ENCODE results near the gene BICD1.

BICD1 gene

GRCh38 chr12:32322354-32322753, 215.7 kb downstream of the BICD1 start:
- no peak for TF ChIP-seq EZH2phosphoT487 (IDR thresholded peaks at IDR 0.05; ENCODE audit: borderline replicate concordance, low read length)
- TF ChIP-seq, protein P1, sequence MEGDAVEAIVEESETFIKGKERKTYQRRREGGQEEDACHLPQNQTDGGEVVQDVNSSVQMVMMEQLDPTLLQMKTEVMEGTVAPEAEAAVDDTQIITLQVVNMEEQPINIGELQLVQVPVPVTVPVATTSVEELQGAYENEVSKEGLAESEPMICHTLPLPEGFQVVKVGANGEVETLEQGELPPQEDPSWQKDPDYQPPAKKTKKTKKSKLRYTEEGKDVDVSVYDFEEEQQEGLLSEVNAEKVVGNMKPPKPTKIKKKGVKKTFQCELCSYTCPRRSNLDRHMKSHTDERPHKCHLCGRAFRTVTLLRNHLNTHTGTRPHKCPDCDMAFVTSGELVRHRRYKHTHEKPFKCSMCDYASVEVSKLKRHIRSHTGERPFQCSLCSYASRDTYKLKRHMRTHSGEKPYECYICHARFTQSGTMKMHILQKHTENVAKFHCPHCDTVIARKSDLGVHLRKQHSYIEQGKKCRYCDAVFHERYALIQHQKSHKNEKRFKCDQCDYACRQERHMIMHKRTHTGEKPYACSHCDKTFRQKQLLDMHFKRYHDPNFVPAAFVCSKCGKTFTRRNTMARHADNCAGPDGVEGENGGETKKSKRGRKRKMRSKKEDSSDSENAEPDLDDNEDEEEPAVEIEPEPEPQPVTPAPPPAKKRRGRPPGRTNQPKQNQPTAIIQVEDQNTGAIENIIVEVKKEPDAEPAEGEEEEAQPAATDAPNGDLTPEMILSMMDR (IDR thresholded peaks at IDR 0.05; ENCODE audit: low read depth, low read length, poor library complexity, severe bottlenecking), result no peak
- Histone ChIP-seq H3K4me1 (ENCODE audit: control insufficient read depth, low read length) (no peaks in the 10 kb centered on the region), H3K9me3 (ENCODE audit: control insufficient read depth, insufficient read depth, low read length) (no peaks in the 10 kb centered on the region), H3K27ac (ENCODE audit: low read depth, low read length) (no peak overlapping the region), H3F3A (ENCODE audit: control insufficient read depth, insufficient read depth) (no peaks in the 10 kb centered on the region; the same call in 1 of the 2 replicates), H4K20me1 (ENCODE audit: control insufficient read depth, insufficient read depth, low read depth, low read length) (no peaks in the 10 kb centered on the region), H3K4me3 (ENCODE audit: low read length) (no peak overlapping the region), H3K79me2 (ENCODE audit: control insufficient read depth, low read length) (peaks cover 3% of the 10 kb centered on the region; the same call in 1 of the 2 replicates), H3K27me3 (ENCODE audit: control insufficient read depth, low read length) (no peaks in the 10 kb centered on the region), H3K36me3 (ENCODE audit: control insufficient read depth, low read length) (peaks cover 2% of the 10 kb centered on the region), H3K4me2 (ENCODE audit: low read length) (no peak overlapping the region), H3K9me2 (replicated peaks; ENCODE audit: control insufficient read depth, low read length) (no peaks in the 10 kb centered on the region)

DNA sequence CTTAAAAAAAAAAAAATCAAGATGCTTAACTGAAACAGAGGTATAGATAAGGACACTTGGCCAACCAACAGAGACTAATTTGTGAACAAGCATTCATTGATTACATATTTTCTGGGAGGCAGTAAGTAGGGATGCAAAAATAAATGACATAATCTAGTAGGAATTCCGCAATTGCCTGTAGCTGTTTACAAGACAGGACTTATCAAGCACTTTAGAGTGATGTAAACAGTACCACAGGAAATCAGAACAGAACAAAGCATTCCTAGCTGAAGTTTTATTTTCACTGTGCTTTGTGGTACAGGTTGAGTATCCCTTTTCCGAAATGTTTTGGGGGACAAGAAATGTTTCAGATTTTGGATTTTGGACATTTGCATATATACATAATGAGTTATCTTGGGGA, 224.5 kb downstream of the BICD1 start:
- Histone ChIP-seq H3K9me2 (replicated peaks; ENCODE audit: control insufficient read depth, low read length) (no peaks in the 10 kb centered on the region), H3K79me2 (ENCODE audit: control insufficient read depth, low read length) (no peaks in the 10 kb centered on the region), H3K4me3 (ENCODE audit: low read length) (no peak overlapping the region), H3K27me3 (ENCODE audit: control insufficient read depth, low read length) (no peaks in the 10 kb centered on the region), H3F3A (ENCODE audit: control insufficient read depth, insufficient read depth) (peaks cover 5% of the 10 kb centered on the region; the same call in 1 of the 2 replicates), H3K9me3 (ENCODE audit: control insufficient read depth, insufficient read depth, low read length) (no peaks in the 10 kb centered on the region), H3K4me2 (ENCODE audit: low read length) (no peak overlapping the region), H4K20me1 (ENCODE audit: control insufficient read depth, insufficient read depth, low read depth, low read length) (no peaks in the 10 kb centered on the region), H3K4me1 (ENCODE audit: control insufficient read depth, low read length) (no peaks in the 10 kb centered on the region), H3K27ac (ENCODE audit: low read depth, low read length) (no peak overlapping the region), H3K36me3 (ENCODE audit: control insufficient read depth, low read length) (peaks cover 46% of the 10 kb centered on the region)
- TF ChIP-seq, protein P1 (IDR thresholded peaks at IDR 0.05; ENCODE audit: low read depth, low read length, poor library complexity, severe bottlenecking), result no peak

DNA sequence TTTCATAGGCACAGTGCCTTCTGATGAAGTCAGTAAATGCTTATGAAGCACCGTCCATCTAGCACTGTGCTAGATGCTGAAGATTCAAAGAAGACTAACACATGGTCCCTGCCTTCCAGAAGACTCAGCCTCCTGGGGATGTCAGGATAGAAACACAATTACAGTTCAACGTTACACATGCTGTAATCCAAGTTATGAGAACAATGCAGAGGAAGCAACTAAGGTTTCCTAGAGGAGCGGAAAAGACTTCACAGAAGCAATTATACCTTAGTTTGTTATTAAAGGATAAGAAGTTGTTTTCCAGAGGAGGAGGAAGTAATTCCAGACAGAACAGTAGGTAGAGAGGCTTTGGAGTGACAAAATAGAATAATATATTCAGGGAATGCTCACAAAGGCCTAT, 225.8 kb downstream of the BICD1 start:
- TF ChIP-seq, protein P1 (IDR thresholded peaks at IDR 0.05; ENCODE audit: low read depth, low read length, poor library complexity, severe bottlenecking), result no peak
- TF ChIP-seq EZH2phosphoT487 (IDR thresholded peaks at IDR 0.05; ENCODE audit: borderline replicate concordance, low read length), result no peak
- no peak overlapping the region for H3K4me3 ChIP-seq (ENCODE audit: low read length)
- H3K79me2 ChIP-seq (ENCODE audit: control insufficient read depth, low read length), result no peaks in the 10 kb centered on the region
- no peaks in the 10 kb centered on the region for H3K4me1 ChIP-seq (ENCODE audit: control insufficient read depth, low read length)
- H3K27ac ChIP-seq (ENCODE audit: low read depth, low read length), result no peak overlapping the region
- peaks cover 47% of the 10 kb centered on the region for H3K36me3 ChIP-seq (ENCODE audit: control insufficient read depth, low read length)
- H3K9me2 ChIP-seq (replicated peaks; ENCODE audit: control insufficient read depth, low read length), result no peaks in the 10 kb centered on the region
- no peaks in the 10 kb centered on the region for H3K27me3 ChIP-seq (ENCODE audit: control insufficient read depth, low read length)
- no peak overlapping the region for H3K4me2 ChIP-seq (ENCODE audit: low read length)
- peaks cover 5% of the 10 kb centered on the region; the same call in 1 of the 2 replicates for H3F3A ChIP-seq (ENCODE audit: control insufficient read depth, insufficient read depth)
- no peaks in the 10 kb centered on the region for H4K20me1 ChIP-seq (ENCODE audit: control insufficient read depth, insufficient read depth, low read depth, low read length)
- H3K9me3 ChIP-seq (ENCODE audit: control insufficient read depth, insufficient read depth, low read length), result no peaks in the 10 kb centered on the region

All from DOHH2 (cell line).